Activated naive CD8-positive, alpha-beta T cell (primary cell): ENCODE results near the gene PAK3.

Source experiments
- H3K27ac Mint-ChIP-seq: one replicate; pipeline ENCODE4 v1.8.0; 2021; ENCODE audit warnings: mixed read lengths
- H3K27me3 Mint-ChIP-seq: one replicate; pipeline ENCODE4 v1.8.0; 2021; ENCODE audit warnings: mixed read lengths
- H3K36me3 Mint-ChIP-seq: one replicate; pipeline ENCODE4 v1.8.0; 2021; ENCODE audit warnings: mixed read lengths
- H3K4me1 Mint-ChIP-seq: one replicate; pipeline ENCODE4 v1.8.0; 2021; ENCODE audit warnings: low read depth, mixed read lengths
- H3K4me3 Mint-ChIP-seq: one replicate; pipeline ENCODE4 v1.8.0; 2021; ENCODE audit warnings: mild to moderate bottlenecking, mixed read lengths
- H3K9me3 Mint-ChIP-seq: one replicate; pipeline ENCODE4 v1.8.0; 2021; ENCODE audit warnings: low read depth, mixed read lengths

PAK3 gene

DNA sequence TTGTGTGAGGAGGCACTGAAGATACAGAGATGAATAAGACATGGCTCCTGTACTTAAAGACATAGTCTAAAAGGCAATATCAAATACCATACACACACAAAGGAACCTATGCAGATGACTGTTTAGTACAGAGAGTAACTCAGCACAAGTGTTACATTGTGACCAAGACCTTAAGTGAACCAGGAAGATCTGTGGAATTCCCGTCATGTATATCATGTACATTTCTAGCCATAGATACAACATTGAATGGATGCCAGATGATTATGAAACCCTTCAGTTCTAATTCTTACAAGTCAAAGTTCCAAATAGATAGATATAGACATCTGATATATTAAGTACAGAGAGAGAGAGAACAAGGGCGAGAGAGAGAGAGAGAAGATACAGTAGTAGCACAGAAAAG, 73.2 kb downstream of the PAK3 start:
- no peak overlapping the region for H3K27ac Mint-ChIP-seq
- H3K9me3 Mint-ChIP-seq = no peaks in the 10 kb centered on the region
- no peaks in the 10 kb centered on the region for H3K4me1 Mint-ChIP-seq
- no peaks in the 10 kb centered on the region for H3K36me3 Mint-ChIP-seq
- H3K4me3 Mint-ChIP-seq = no peak overlapping the region
- no peaks in the 10 kb centered on the region for H3K27me3 Mint-ChIP-seq

- no peaks in the 10 kb centered on the region for H3K36me3 Mint-ChIP-seq
- no peaks in the 10 kb centered on the region for H3K9me3 Mint-ChIP-seq
- no peaks in the 10 kb centered on the region for H3K27me3 Mint-ChIP-seq
- no peak overlapping the region for H3K27ac Mint-ChIP-seq
- no peaks in the 10 kb centered on the region for H3K4me1 Mint-ChIP-seq
- no peak overlapping the region for H3K4me3 Mint-ChIP-seq
These were observed 74.0 kb downstream of the PAK3 start for GRCh38 chrX:111170017-111170416.

GRCh38 chrX:111180750-111181240, 84.8 kb downstream of the PAK3 start:
- H3K27ac Mint-ChIP-seq = no peak overlapping the region
- H3K4me3 Mint-ChIP-seq = no peak overlapping the region
- no peaks in the 10 kb centered on the region for H3K9me3 Mint-ChIP-seq
- no peaks in the 10 kb centered on the region for H3K4me1 Mint-ChIP-seq
- no peaks in the 10 kb centered on the region for H3K36me3 Mint-ChIP-seq
- peaks cover 2% of the 10 kb centered on the region for H3K27me3 Mint-ChIP-seq

GRCh38 chrX:111181951-111182350, 86.0 kb downstream of the PAK3 start:
- no peaks in the 10 kb centered on the region for H3K4me1 Mint-ChIP-seq
- no peak overlapping the region for H3K27ac Mint-ChIP-seq
- no peaks in the 10 kb centered on the region for H3K27me3 Mint-ChIP-seq
- H3K4me3 Mint-ChIP-seq = no peak overlapping the region
- no peaks in the 10 kb centered on the region for H3K9me3 Mint-ChIP-seq
- no peaks in the 10 kb centered on the region for H3K36me3 Mint-ChIP-seq

- no peaks in the 10 kb centered on the region for H3K9me3 Mint-ChIP-seq
- H3K4me1 Mint-ChIP-seq = no peaks in the 10 kb centered on the region
- H3K27ac Mint-ChIP-seq = no peak overlapping the region
- no peaks in the 10 kb centered on the region for H3K27me3 Mint-ChIP-seq
- no peaks in the 10 kb centered on the region for H3K36me3 Mint-ChIP-seq
- no peak overlapping the region for H3K4me3 Mint-ChIP-seq
These were observed 87.0 kb downstream of the PAK3 start for GRCh38 chrX:111182997-111183396.

GRCh38 chrX:111191598-111191997, 95.6 kb downstream of the PAK3 start:
- no peaks in the 10 kb centered on the region for H3K36me3 Mint-ChIP-seq
- no peak overlapping the region for H3K4me3 Mint-ChIP-seq
- no peaks in the 10 kb centered on the region for H3K4me1 Mint-ChIP-seq
- no peaks in the 10 kb centered on the region for H3K27me3 Mint-ChIP-seq
- H3K9me3 Mint-ChIP-seq = no peaks in the 10 kb centered on the region
- H3K27ac Mint-ChIP-seq = no peak overlapping the region

GRCh38 chrX:111199505-111199904, 103.5 kb downstream of the PAK3 start:
- no peaks in the 10 kb centered on the region for H3K9me3 Mint-ChIP-seq
- no peak overlapping the region for H3K4me3 Mint-ChIP-seq
- no peak overlapping the region for H3K27ac Mint-ChIP-seq
- H3K4me1 Mint-ChIP-seq = no peaks in the 10 kb centered on the region
- peaks cover 1% of the 10 kb centered on the region for H3K27me3 Mint-ChIP-seq
- H3K36me3 Mint-ChIP-seq = no peaks in the 10 kb centered on the region

DNA sequence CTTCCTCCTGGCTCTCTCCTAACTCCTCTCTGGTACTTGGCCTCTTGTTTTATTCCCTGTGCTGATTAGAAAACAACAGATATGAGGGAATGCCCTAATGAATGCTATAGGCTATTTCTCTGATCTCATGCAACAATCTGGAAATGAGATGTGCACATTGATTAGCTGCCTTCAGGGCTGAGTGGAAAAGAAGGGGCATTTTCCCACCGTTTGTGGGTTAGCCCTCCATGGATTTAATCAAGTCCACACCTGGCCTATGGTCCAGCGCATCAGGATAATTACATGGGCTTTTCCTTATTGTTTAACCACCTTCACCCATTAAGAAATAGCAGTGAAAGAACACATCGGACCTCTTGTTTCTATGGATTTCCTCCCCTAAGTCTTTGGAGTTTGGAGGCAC, 104.3 kb downstream of the PAK3 start:
- Mint-ChIP-seq H3K27me3 (peaks cover 1% of the 10 kb centered on the region), H3K4me1 (no peaks in the 10 kb centered on the region), H3K27ac (no peak overlapping the region), H3K9me3 (no peaks in the 10 kb centered on the region), H3K36me3 (no peaks in the 10 kb centered on the region), H3K4me3 (no peak overlapping the region)

DNA sequence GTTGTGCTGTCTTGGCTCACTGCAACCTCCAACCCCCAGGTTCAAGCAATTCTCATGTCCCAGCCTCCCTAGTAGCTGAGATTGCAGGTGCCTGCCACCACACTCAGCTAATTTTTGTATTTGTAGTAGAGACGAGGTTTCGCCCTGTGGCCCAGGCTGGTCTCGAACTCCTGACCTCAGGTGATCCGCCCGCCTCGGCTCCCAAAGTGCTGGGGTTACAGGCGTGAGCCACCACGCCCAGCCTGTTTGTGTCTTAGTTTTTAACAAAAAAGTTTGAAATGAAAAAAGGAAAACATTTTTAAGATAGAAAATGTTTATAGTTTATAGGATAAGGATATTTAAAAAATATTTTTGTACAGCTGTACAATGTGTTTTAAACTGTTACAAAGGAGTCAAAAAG, 111.9 kb downstream of the PAK3 start:
- H3K4me3 Mint-ChIP-seq = no peak overlapping the region
- no peak overlapping the region for H3K27ac Mint-ChIP-seq
- peaks cover 2% of the 10 kb centered on the region for H3K27me3 Mint-ChIP-seq
- no peaks in the 10 kb centered on the region for H3K9me3 Mint-ChIP-seq
- H3K36me3 Mint-ChIP-seq = no peaks in the 10 kb centered on the region
- no peaks in the 10 kb centered on the region for H3K4me1 Mint-ChIP-seq

GRCh38 chrX:111216293-111216801, 120.4 kb downstream of the PAK3 start:
- Mint-ChIP-seq H3K4me1 (no peaks in the 10 kb centered on the region), H3K9me3 (no peaks in the 10 kb centered on the region), H3K27me3 (peaks cover 1% of the 10 kb centered on the region), H3K36me3 (no peaks in the 10 kb centered on the region), H3K27ac (no peak overlapping the region), H3K4me3 (no peak overlapping the region)

- Mint-ChIP-seq H3K9me3 (no peaks in the 10 kb centered on the region), H3K27ac (no peak overlapping the region), H3K4me3 (no peak overlapping the region), H3K27me3 (peaks cover 2% of the 10 kb centered on the region), H3K36me3 (no peaks in the 10 kb centered on the region), H3K4me1 (no peaks in the 10 kb centered on the region)
These were observed 148.3 kb downstream of the PAK3 start for GRCh38 chrX:111244235-111244750.

GRCh38 chrX:111254896-111255693, 159.1 kb downstream of the PAK3 start:
- no peaks in the 10 kb centered on the region for H3K9me3 Mint-ChIP-seq
- no peaks in the 10 kb centered on the region for H3K36me3 Mint-ChIP-seq
- H3K4me1 Mint-ChIP-seq = no peaks in the 10 kb centered on the region

DNA sequence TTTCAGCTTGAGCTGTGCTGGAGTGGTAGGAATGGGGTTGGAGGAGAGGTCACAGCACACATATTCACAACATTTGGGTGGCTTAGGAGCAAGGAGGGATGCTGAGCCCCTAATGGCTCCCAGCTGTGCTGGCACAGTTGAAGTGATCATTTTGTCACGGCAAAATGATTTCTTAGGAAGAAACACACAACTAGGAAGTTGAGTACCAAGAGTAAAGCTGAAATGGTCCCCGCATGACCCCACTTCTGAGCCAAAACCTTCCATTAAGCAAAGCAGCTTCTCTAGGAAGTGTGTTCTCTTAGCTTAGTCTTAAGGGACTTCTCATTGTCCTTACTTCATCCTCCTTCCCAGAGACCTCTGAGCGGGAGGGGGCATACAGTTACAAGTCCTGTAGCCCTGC, 161.7 kb downstream of the PAK3 start:
- Mint-ChIP-seq H3K4me3 (no peak overlapping the region), H3K27ac (no peak overlapping the region)

More at GRCh38 chrX:111254896-111255693, 159.1 kb downstream of the PAK3 start:
- Mint-ChIP-seq H3K4me3 (no peak overlapping the region), H3K27ac (no peak overlapping the region), H3K27me3 (no peaks in the 10 kb centered on the region)

DNA sequence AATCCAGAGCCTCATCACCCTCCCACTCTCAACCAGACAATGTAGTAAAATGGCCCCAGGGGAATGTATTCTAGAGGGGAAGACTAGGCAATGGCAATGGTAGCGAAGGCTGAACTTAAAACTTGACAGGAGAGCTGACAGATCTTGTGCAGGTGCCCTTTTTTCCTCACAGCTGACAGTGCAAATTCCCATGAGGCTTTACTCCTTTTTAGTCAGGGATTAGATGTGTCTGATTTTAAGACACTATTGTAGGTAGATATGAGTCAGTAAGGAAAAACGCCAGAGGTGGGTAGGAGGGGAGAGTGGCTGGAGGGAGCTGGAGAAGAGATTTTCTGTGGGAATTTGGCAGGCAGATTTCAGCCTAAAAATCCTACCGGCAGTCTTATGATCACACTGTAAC, 163.6 kb downstream of the PAK3 start:
- H3K27me3 Mint-ChIP-seq = no peaks in the 10 kb centered on the region
- no peaks in the 10 kb centered on the region for H3K4me1 Mint-ChIP-seq
- H3K36me3 Mint-ChIP-seq = no peaks in the 10 kb centered on the region
- H3K4me3 Mint-ChIP-seq = no peak overlapping the region
- no peak overlapping the region for H3K27ac Mint-ChIP-seq
- no peaks in the 10 kb centered on the region for H3K9me3 Mint-ChIP-seq

More for the DNA sequence above, 161.7 kb downstream of the PAK3 start:
- Mint-ChIP-seq H3K4me1 (no peaks in the 10 kb centered on the region), H3K36me3 (no peaks in the 10 kb centered on the region), H3K9me3 (no peaks in the 10 kb centered on the region), H3K27me3 (no peaks in the 10 kb centered on the region)

GRCh38 chrX:111260451-111260850, 164.5 kb downstream of the PAK3 start:
- Mint-ChIP-seq H3K27me3 (no peaks in the 10 kb centered on the region), H3K4me3 (no peak overlapping the region), H3K9me3 (no peaks in the 10 kb centered on the region), H3K4me1 (no peaks in the 10 kb centered on the region), H3K27ac (no peak overlapping the region), H3K36me3 (no peaks in the 10 kb centered on the region)

- H3K36me3 Mint-ChIP-seq = no peaks in the 10 kb centered on the region
- no peak overlapping the region for H3K4me3 Mint-ChIP-seq
- no peaks in the 10 kb centered on the region for H3K27me3 Mint-ChIP-seq
- no peaks in the 10 kb centered on the region for H3K4me1 Mint-ChIP-seq
- no peaks in the 10 kb centered on the region for H3K9me3 Mint-ChIP-seq
- H3K27ac Mint-ChIP-seq = no peak overlapping the region
These were observed 166.1 kb downstream of the PAK3 start for GRCh38 chrX:111262086-111262485.
